Bone marrow (tissue), 2 donors: ENCODE data around the gene DDIT3.

Experiments used
- DNase-seq, 2 donors: peaks; one replicate each; lab custom pipeline; 2025; lab: John Stamatoyannopoulos, UW

The DDIT3 gene

GRCh38 chr12:57467915-57468314 lies 52.4 kb downstream of the DDIT3 start:
- no peak for DNase-seq

- no peak for DNase-seq
These were observed 53.0 kb downstream of the DDIT3 start for GRCh38 chr12:57467212-57467874.
